Endothelial cell of umbilical vein (primary cell): ENCODE data around the gene WNT7B. TPM values are rescaled to one million over a fixed set of nuclear protein-coding genes. Genes with fewer than 3 reads are reported as not detected.

ENCODE experiments used
- BruUV-seq: library from RNA; stranded (reverse); fragments of 400-500 nt; replicated peaks from 2 replicates; lab custom pipeline; 2021; lab: Mats Ljungman, UMichigan
- CTCF ChIA-PET: fragments of 300-600, 350-600 bp; sonication (Branson Sonifier 250); formaldehyde crosslinking; loops from one replicate; lab custom pipeline; 2021; ENCODE audit warnings: antibody characterized with exemption, inconsistent platforms; lab: Charles Lee
- POLR2A ChIA-PET: fragments of 300-600, 350-600 bp; sonication (Branson Sonifier 250); formaldehyde crosslinking; loops from one replicate; lab custom pipeline; 2021; ENCODE audit warnings: antibody characterized with exemption, inconsistent platforms; lab: Charles Lee
- DNase-seq: peaks from one replicate; pipeline ENCODE4 v3.0.0-alpha.2; 2011; ENCODE audit warnings: low read depth, low spot score
- FAIRE-seq: peaks from 2 replicates; lab custom pipeline; 2011; peaks lifted over from hg19 to GRCh38; lab: Jason Lieb, UNC
- H2AFZ ChIP-seq: 2 replicates; pipeline ENCODE4 v1.6.0; 2012; ENCODE audit warnings: low read depth, low read length, control low read depth, inconsistent platforms
- H3K27ac ChIP-seq: 2 replicates; pipeline ENCODE4 v1.5.1; 2011; ENCODE audit warnings: low read depth, mild to moderate bottlenecking, control low read depth, low read length, moderate library complexity; ENCODE audit not compliant: insufficient read depth
- H3K27me3 ChIP-seq, 2 experiments: 2 replicates each; pipeline versions ENCODE4 v1.6.0 to v1.6.1; 2011; ENCODE audit warnings: low read length in 2 of 2, mixed read lengths in 1 of 2; ENCODE audit not compliant: control insufficient read depth in 2 of 2, insufficient read depth in 2 of 2
- H3K36me3 ChIP-seq, 2 experiments: 2 replicates in 1 of 2; 3 replicates in 1 of 2; pipeline ENCODE4 v1.5.1; 2011; ENCODE audit warnings: low read length in 2 of 2, mild to moderate bottlenecking in 1 of 2, moderate library complexity in 1 of 2; ENCODE audit not compliant: control insufficient read depth in 2 of 2, insufficient read depth in 2 of 2; ENCODE audit errors: extremely low read depth in 1 of 2
- H3K4me1 ChIP-seq: 3 replicates; pipeline ENCODE4 v1.5.1; 2011; ENCODE audit warnings: mild to moderate bottlenecking, low read length; ENCODE audit not compliant: control insufficient read depth, insufficient read depth; ENCODE audit errors: extremely low read depth
- H3K4me2 ChIP-seq: 2 replicates; pipeline ENCODE4 v1.6.1; 2011; ENCODE audit warnings: low read length, control low read depth, mixed read lengths; ENCODE audit not compliant: insufficient read depth
- H3K4me3 ChIP-seq, 3 experiments: fragments of 200-600 bp in 1 of 3; sonication (generic), shearing (Covaris generic) in 1 of 3; replicated peaks in 1 of 3; 2 replicates each; pipeline ENCODE4 v1.5.1; 2011 to 2016; ENCODE audit warnings: control low read depth in 3 of 3, low read length in 3 of 3, mild to moderate bottlenecking in 2 of 3, inconsistent platforms in 1 of 3, low read depth in 1 of 3, moderate library complexity in 1 of 3; ENCODE audit not compliant: insufficient read depth in 1 of 3
- H3K79me2 ChIP-seq: 2 replicates; pipeline ENCODE4 v1.6.0; 2012; ENCODE audit warnings: low read length, inconsistent platforms; ENCODE audit not compliant: control insufficient read depth, insufficient read depth
- H3K9ac ChIP-seq: replicated peaks from 2 replicates; pipeline ENCODE3; 2011; ENCODE audit warnings: low read length, control low read depth; ENCODE audit not compliant: insufficient read depth; ENCODE audit errors: extremely low read depth
- H3K9me1 ChIP-seq: replicated peaks from 3 replicates; pipeline ENCODE4 v1.6.0; 2011; ENCODE audit warnings: mild to moderate bottlenecking, low read length; ENCODE audit not compliant: control insufficient read depth, insufficient read depth; ENCODE audit errors: extremely low read depth
- H3K9me3 ChIP-seq: replicated peaks from 2 replicates; pipeline ENCODE4 v1.5.1; 2012; ENCODE audit warnings: low read length, inconsistent platforms; ENCODE audit not compliant: control insufficient read depth, insufficient read depth
- H4K20me1 ChIP-seq: replicated peaks from 2 replicates; pipeline ENCODE3; 2011; ENCODE audit warnings: mild to moderate bottlenecking, low read length; ENCODE audit not compliant: control insufficient read depth, insufficient read depth; ENCODE audit errors: extremely low read depth
- EZH2 ChIP-seq: IDR thresholded peaks from 2 replicates; pipeline ENCODE4 v1.6.1; 2012; ENCODE audit warnings: borderline replicate concordance, low read depth, mild to moderate bottlenecking, moderate library complexity, low read length, inconsistent platforms; ENCODE audit not compliant: severe bottlenecking
- GATA2 ChIP-seq: IDR thresholded peaks from 2 replicates; pipeline ENCODE4 v1.7.0; 2011; ENCODE audit warnings: low read depth, mild to moderate bottlenecking, moderate library complexity, mixed read lengths, low read length; ENCODE audit not compliant: insufficient read length, insufficient read depth
- JUN ChIP-seq: IDR thresholded peaks from 2 replicates; pipeline ENCODE4 v1.6.1; 2011; ENCODE audit warnings: borderline replicate concordance, low read depth; ENCODE audit not compliant: insufficient read length, insufficient read depth
- MYC ChIP-seq: IDR thresholded peaks from one replicate; pipeline ENCODE4 v1.6.1; 2011; ENCODE audit warnings: mild to moderate bottlenecking, low read depth, low read length
- POLR2A ChIP-seq: IDR thresholded peaks from 2 replicates; pipeline ENCODE4 v1.6.1; 2012; ENCODE audit warnings: low read depth, mild to moderate bottlenecking, control low read depth, low read length
- POLR2AphosphoS5 ChIP-seq: IDR thresholded peaks from 2 replicates; pipeline ENCODE4 v1.6.1; 2012; ENCODE audit warnings: low read depth, mild to moderate bottlenecking, control low read depth, low read length, moderate library complexity; ENCODE audit not compliant: insufficient read depth
- dilution Hi-C: fragments of 300-500 bp; cut with MboI; formaldehyde crosslinking; loops from one replicate; pipeline ENCODE4 v1.15.0; 2019; ENCODE audit warnings: low sequenced_read_pairs; ENCODE audit not compliant: extremely low pct_ligation_motif_present
- intact Hi-C: fragments of 100-400 bp; cut with micrococcal nuclease; formaldehyde crosslinking; loops from one replicate; pipeline ENCODE4 v1.10.0; 2022
- polyA plus RNA-seq, 4 experiments: library from polyadenylated mRNA; depleted of rRNA in 3 of 4; stranded (reverse) in 3 of 4; unstranded in 1 of 4; fragments of >200 nt; gene quantifications; 2 replicates each; pipeline versions ENCODE4 v1.2.1 to v1.2.3, GENCODE V29; 2011 to 2012; ENCODE audit warnings: missing spikeins in 1 of 4
- total RNA-seq: library from RNA; stranded (reverse); gene quantifications from 2 replicates; pipeline ENCODE4 v1.2.3, GENCODE V29; 2021
- TF ChIP-seq, protein P1 (sequence below), 2 donors: IDR thresholded peaks; 1 replicate in 1 of 2; 2 replicates in 1 of 2; pipeline ENCODE4 v1.5.1; 2011; ENCODE audit warnings: low read length in 2 of 2, mild to moderate bottlenecking in 2 of 2, moderate library complexity in 2 of 2, control low read depth in 1 of 2, inconsistent platforms in 1 of 2, low read depth in 1 of 2; ENCODE audit not compliant: insufficient read depth in 1 of 2; ENCODE audit errors: extremely low read depth in 1 of 2

The WNT7B gene
- total and polyA plus RNA-seq, 2 donors (not counting 3 experiments of a cell fraction or from before 2014, with no cell fraction given) = not detected

DNA sequence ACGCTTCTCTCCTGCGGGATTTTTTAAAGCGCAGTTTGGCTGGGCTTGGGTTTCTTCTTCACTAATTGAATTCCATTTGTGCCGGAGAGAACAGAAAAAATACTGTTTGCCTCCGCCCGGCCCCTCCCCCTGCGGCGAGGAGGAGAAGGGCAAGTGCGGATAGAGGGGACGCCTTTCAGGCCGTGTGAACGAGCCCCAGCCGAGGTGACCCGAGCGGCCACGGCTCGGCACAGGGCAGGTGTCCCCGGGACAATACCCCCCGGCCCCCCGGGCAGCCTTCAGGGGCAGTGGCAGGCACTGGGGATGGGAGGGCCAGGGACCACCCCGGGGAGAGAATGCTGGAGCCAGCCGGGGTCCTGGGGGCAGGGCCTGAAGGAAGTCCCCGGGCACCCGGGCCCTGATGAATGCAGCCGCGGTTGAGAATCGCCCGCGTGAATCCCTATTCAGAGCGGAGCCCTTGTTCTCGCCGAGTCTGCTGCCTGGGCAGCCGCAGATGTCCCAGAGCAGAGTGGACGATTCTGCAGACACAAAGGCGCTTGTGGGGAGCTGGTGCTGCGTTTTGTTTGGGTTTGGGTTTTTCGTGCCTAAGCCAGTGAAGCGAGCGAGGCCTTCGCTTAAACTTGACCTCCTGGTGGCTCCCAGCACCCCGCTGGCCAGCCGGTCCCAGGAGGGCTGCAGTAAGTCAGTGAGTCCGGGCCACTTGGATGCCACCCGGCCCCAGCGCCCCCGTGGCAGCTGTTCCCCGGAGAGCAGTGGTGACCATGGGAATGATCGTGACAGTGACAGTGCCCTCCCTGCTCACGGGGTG, 96.0 kb downstream of the WNT7B start:
- Histone ChIP-seq H3K4me3 (no peak overlapping the region), H4K20me1 (no peaks in the 10 kb centered on the region), H3K9ac (no peak overlapping the region), H3K27ac (no peak overlapping the region), H3K4me1 (no peaks in the 10 kb centered on the region), H3K4me2 (no peak overlapping the region), H2AFZ (no peak overlapping the region), H3K79me2 (no peaks in the 10 kb centered on the region), H3K36me3 (no peaks in the 10 kb centered on the region), H3K9me1 (no peaks in the 10 kb centered on the region), H3K27me3 (peaks cover 44 to 45% of the 10 kb centered on the region in 2 experiments), H3K9me3 (no peaks in the 10 kb centered on the region)
- dilution Hi-C loops = no loop called here
- ChIA-PET CTCF (no interaction called here), POLR2A (no interaction called here)
- DNase-seq = no peak
- peak; percentile 78 for TF ChIP-seq EZH2
- TF ChIP-seq MYC = no peak
- no peak for FAIRE-seq
- intact Hi-C loops = no loop called here
- BruUV-seq = no TSS peak

DNA sequence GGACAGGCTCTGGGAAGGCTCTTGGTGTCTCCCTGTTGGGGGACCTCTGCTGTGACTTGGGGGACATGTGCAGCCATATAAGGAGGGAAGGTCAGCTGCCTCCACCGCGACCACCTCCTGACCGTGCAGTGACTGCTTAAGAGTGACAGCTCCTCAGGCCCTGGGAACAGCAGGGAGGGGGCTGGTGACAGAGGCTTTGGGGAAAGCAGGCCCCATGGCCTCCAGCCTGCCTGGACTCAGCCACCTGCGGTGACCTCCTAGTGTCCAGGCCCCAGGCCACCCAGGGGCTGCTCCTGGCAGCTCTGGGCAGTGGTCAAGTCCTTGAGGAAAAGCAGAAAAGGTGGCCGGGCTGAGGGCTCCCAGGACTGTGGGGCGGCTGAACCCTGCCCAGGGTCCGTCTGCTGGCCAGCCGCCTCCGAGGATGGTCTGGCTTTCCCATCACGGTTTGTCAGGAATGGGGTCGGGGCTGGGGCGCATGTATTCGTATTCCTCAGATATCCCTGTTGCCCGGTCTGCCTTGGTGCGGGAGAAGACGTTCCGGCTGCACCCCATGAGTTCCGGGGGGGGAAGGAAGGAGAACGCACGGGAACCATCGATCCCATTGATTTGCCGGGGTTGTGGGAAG, 96.8 kb downstream of the WNT7B start:
- FAIRE-seq (no peak), DNase-seq (no peak)
- dilution Hi-C loops (no loop called here), intact Hi-C loops (no loop called here)
- Histone ChIP-seq H3K27ac (no peak overlapping the region), H2AFZ (no peak overlapping the region), H3K4me2 (no peak overlapping the region), H3K36me3 (no peaks in the 10 kb centered on the region), H3K4me3 (no peak overlapping the region), H3K79me2 (no peaks in the 10 kb centered on the region), H3K9me3 (no peaks in the 10 kb centered on the region), H3K4me1 (no peaks in the 10 kb centered on the region), H3K9me1 (no peaks in the 10 kb centered on the region), H4K20me1 (no peaks in the 10 kb centered on the region), H3K27me3 (peaks cover 45 to 46% of the 10 kb centered on the region in 2 experiments), H3K9ac (no peak overlapping the region)
- ChIA-PET POLR2A (no interaction called here), CTCF (no interaction called here)
- BruUV-seq = no TSS peak
- TF ChIP-seq GATA2 (no peak), MYC (no peak), EZH2 (no peak), POLR2AphosphoS5 (no peak), POLR2A (no peak), JUN (no peak)
- TF ChIP-seq, protein P1, sequence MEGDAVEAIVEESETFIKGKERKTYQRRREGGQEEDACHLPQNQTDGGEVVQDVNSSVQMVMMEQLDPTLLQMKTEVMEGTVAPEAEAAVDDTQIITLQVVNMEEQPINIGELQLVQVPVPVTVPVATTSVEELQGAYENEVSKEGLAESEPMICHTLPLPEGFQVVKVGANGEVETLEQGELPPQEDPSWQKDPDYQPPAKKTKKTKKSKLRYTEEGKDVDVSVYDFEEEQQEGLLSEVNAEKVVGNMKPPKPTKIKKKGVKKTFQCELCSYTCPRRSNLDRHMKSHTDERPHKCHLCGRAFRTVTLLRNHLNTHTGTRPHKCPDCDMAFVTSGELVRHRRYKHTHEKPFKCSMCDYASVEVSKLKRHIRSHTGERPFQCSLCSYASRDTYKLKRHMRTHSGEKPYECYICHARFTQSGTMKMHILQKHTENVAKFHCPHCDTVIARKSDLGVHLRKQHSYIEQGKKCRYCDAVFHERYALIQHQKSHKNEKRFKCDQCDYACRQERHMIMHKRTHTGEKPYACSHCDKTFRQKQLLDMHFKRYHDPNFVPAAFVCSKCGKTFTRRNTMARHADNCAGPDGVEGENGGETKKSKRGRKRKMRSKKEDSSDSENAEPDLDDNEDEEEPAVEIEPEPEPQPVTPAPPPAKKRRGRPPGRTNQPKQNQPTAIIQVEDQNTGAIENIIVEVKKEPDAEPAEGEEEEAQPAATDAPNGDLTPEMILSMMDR (IDR thresholded peaks at IDR 0.05; ENCODE audit: extremely low read depth in 1 of 2, insufficient read depth in 1 of 2, low read depth in 1 of 2, low read length in 2 of 2) = no peak
